ENCODE results near the gene DCP2. TPM values are rescaled to one million over a fixed set of nuclear protein-coding genes. Genes with fewer than 3 reads are reported as not detected.

The DCP2 gene
- total and polyA plus RNA-seq, 3 donors from 2014 or later: 19.8 to 36.8 (median 32.4) TPM

DNA sequence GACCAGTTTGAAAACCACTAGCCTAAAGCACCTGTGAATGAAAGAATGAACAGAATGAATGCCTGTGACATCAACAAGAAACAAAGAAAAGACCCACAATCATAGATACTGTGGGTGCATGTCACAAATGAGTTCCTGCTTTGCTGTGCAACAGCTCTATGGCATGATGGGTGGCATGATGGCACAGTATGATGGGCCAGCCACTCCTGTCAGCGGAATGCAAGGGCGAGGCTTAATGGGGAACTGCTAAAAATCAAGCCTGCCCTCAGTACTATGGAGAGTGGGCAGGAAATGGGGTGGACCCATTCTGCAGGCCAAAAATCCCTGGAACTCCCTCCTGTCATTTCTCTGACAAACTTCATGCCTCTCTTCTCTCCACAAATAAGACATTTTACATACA is 89.0 kb downstream of the DCP2 start:
- no peaks in the 10 kb centered on the region for H3K4me1 ChIP-seq
- 93 to 95% methylated on average over 2 of the region's 2 CpGs for WGBS, 2 donors
- H3K27ac ChIP-seq: no peak overlapping the region
- no peak overlapping the region for H3K4me3 ChIP-seq
- no peaks in the 10 kb centered on the region for H3K27me3 ChIP-seq
- no peak for DNase-seq
- H3K9me3 ChIP-seq: no peaks in the 10 kb centered on the region
- no peak for TF ChIP-seq POLR2A (IDR thresholded peaks at IDR 0.05)
- TF ChIP-seq, protein P1, sequence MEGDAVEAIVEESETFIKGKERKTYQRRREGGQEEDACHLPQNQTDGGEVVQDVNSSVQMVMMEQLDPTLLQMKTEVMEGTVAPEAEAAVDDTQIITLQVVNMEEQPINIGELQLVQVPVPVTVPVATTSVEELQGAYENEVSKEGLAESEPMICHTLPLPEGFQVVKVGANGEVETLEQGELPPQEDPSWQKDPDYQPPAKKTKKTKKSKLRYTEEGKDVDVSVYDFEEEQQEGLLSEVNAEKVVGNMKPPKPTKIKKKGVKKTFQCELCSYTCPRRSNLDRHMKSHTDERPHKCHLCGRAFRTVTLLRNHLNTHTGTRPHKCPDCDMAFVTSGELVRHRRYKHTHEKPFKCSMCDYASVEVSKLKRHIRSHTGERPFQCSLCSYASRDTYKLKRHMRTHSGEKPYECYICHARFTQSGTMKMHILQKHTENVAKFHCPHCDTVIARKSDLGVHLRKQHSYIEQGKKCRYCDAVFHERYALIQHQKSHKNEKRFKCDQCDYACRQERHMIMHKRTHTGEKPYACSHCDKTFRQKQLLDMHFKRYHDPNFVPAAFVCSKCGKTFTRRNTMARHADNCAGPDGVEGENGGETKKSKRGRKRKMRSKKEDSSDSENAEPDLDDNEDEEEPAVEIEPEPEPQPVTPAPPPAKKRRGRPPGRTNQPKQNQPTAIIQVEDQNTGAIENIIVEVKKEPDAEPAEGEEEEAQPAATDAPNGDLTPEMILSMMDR (IDR thresholded peaks at IDR 0.05): no peak
- intact Hi-C loops (cut with DNase I; ENCODE audit: low total_unique reads): no loop called here
- H3K36me3 ChIP-seq (ENCODE audit: low read depth, missing control alignments): no peaks in the 10 kb centered on the region

DNA sequence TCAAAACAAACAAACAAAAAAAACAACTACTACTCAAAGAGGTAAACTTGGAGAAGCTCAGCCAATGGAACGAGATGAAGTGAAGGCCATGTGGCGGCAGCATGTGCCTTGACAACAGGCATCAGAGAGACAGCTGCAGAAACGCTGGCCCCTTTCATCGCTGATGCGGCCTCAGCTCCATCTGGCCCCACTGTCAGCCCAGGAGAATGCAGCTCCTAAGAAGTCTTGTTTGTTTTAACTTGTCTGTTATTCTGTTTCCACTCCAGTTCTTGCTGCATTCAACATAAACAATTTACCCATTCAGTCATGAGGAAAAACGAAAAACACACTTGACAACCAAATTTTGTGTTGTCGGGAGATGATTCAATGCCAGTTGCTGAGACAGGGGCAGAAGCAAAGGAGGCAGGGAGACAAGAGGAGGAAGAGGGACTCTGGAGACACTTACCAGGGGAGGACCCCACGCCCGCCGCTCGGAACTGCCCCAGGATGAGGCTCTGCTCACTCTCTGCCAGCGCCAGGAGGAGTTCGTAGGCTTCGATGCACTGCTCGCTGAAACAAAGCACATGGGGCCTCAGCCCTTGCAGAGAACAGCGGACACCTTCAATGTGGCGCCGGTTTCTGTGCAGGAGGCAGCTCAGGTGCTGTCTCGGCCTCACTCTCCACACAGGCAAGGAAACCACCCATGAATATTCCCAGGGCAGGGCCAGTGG is 91.2 kb downstream of the DCP2 start:
- 91 to 93% methylated on average over 19 of the region's 19 CpGs for WGBS, 2 donors
- Histone ChIP-seq H3K27me3 (no peaks in the 10 kb centered on the region), H3K9me3 (no peaks in the 10 kb centered on the region), H3K4me1 (no peaks in the 10 kb centered on the region), H3K27ac (no peak overlapping the region), H3K36me3 (ENCODE audit: low read depth, missing control alignments) (no peaks in the 10 kb centered on the region), H3K4me3 (no peak overlapping the region)
- no peak for DNase-seq
- intact Hi-C loops (cut with DNase I; ENCODE audit: low total_unique reads): no loop called here
- TF ChIP-seq POLR2A (IDR thresholded peaks at IDR 0.05): no peak
- TF ChIP-seq, protein P1 (IDR thresholded peaks at IDR 0.05): no peak

DNA sequence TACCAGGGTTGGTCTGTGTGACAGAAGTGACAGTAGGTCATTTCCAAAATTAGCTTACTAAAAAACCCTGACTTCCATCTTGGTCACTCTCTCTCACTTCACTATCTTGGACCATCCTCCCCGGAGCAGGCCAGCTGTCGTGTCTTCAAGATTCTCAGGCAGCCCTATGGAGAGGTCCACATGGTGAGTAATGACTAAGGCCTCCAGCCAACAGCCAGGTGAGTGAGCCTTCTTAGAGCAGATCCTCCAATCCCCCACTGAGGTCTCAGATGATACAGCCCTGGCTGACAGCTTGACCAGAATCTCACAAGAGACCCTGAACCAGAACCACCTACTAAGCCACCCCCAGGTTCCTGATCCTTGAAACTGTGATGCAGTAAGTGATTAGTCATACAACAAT is 92.0 kb downstream of the DCP2 start:
- no peak overlapping the region for H3K4me3 ChIP-seq
- H3K4me1 ChIP-seq: no peaks in the 10 kb centered on the region
- no peaks in the 10 kb centered on the region for H3K27me3 ChIP-seq
- no peak overlapping the region for H3K27ac ChIP-seq
- H3K9me3 ChIP-seq: no peaks in the 10 kb centered on the region
- no peak for DNase-seq
- H3K36me3 ChIP-seq (ENCODE audit: low read depth, missing control alignments): no peaks in the 10 kb centered on the region
- intact Hi-C loops (cut with DNase I; ENCODE audit: low total_unique reads): no loop called here
- WGBS, 2 donors: 92 to 96% methylated on average over 2 of the region's 2 CpGs
- TF ChIP-seq, protein P1 (IDR thresholded peaks at IDR 0.05): no peak
- no peak for TF ChIP-seq POLR2A (IDR thresholded peaks at IDR 0.05)

Other genes starting within 250 kb of the DCP2 start
- gene APC, start 238.9 kb upstream of the DCP2 start, total RNA-seq: 10 to 100 TPM; 39.4 to 58.8 TPM
- gene APC, start 238.9 kb upstream of the DCP2 start, polyA plus RNA-seq (ENCODE audit: insufficient read depth, low read depth, low replicate concordance): 7.1 TPM
- 10 to 100 TPM; 44.4 to 62.0 TPM for gene SRP19, start 115.5 kb upstream of the DCP2 start, total RNA-seq
- gene SRP19, start 115.5 kb upstream of the DCP2 start, polyA plus RNA-seq (ENCODE audit: insufficient read depth, low read depth, low replicate concordance): 137 TPM
- gene REEP5, start 54.6 kb upstream of the DCP2 start, total RNA-seq: 10 to 100 TPM; 33.3 to 34.2 TPM
- 75.6 TPM for gene REEP5, start 54.6 kb upstream of the DCP2 start, polyA plus RNA-seq (ENCODE audit: insufficient read depth, low read depth, low replicate concordance)